SK-N-SH (cell line): ENCODE data around the gene TFCP2L1.

Source experiments
- MEF2A ChIP-seq: IDR thresholded peaks from 2 replicates; pipeline ENCODE4 v1.4.0; 2012; ENCODE audit warnings: low read depth, borderline replicate concordance
- NFIC ChIP-seq: IDR thresholded peaks from 2 replicates; pipeline ENCODE4 v1.4.0; 2012; ENCODE audit warnings: borderline replicate concordance
- YY1 ChIP-seq: IDR thresholded peaks from 2 replicates; pipeline ENCODE4 v1.4.0; 2012; ENCODE audit warnings: low read depth, mild to moderate bottlenecking

DNA sequence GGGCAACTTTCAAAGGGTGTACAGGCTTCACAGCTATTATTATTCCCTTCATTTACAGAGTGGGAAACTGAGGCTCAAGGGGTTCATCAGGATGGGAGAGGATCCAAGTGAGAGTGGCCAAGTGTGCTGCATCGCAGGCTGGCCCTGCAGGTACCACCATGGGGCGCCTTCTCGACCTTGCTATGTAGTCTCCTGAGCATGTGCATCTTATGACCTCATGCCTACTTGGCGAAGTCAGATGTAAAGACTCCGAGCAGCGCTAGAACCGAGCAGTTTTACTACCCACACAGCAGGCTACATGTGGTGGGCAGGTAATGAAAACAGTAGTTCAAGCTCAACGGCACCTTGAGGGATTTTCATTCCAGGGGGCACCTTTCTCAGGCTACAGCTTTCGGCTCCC, 42.0 kb downstream of the TFCP2L1 start:
- TF ChIP-seq NFIC = no peak
- TF ChIP-seq MEF2A = no peak
- no peak for TF ChIP-seq YY1
